ENCODE results near the gene TACC2. TPM values are rescaled to one million over a fixed set of nuclear protein-coding genes. Genes with fewer than 3 reads are reported as not detected.

The TACC2 gene
- total RNA-seq, 2 experiments from 2014 or later: not detected

DNA sequence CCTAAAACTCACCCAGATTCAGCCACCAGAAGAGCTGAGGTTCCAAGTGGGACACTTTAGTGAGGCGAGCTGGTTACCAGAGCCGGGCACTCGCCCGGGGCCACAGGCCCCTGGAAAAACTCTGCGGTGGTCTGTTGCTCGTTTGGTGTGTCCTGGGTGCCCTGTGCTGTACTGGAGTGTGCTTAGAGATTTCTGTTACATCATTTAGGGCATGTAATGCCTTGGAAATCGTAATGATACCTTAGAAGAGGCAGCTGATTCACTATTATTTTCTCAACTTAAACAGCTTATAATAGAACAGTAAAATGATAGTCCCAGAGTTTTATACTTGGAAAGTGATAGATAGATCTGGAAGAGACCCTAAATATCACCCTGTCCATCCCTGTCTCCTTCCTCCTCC, 233.7 kb downstream of the TACC2 start:
- Mint-ChIP-seq H3K27ac (no peak overlapping the region), H3K27me3 (peaks cover 21% of the 10 kb centered on the region), H3K36me3 (no peaks in the 10 kb centered on the region), H3K9me3 (ENCODE audit: low read depth) (no peaks in the 10 kb centered on the region), H3K4me3 (no peak overlapping the region), H3K4me1 (no peaks in the 10 kb centered on the region)
- DNase-seq (no peak), ATAC-seq (no peak)
- CTCF ChIA-PET: no interaction called here

DNA sequence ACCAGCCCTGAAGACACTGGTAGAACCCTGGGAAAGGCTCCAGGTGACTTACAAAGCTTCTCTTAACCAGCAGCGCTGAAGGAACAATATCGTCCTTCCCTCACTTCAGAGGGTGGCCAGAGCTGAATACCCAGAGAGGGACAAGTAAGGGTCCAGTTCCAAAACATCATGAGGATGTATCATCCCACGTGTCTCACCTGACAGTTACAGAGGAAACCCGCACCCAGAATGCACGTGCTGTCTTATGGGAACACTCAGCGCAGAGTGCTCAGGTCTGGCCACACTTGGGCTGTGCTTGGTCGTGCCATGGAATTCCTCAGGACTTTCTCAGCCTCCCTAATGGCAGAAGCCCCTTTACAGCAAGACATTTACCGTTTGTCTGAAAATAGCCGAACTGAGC, 235.2 kb downstream of the TACC2 start:
- CTCF ChIA-PET: no interaction called here
- no peak overlapping the region for H3K4me3 Mint-ChIP-seq
- ATAC-seq: no peak

DNA sequence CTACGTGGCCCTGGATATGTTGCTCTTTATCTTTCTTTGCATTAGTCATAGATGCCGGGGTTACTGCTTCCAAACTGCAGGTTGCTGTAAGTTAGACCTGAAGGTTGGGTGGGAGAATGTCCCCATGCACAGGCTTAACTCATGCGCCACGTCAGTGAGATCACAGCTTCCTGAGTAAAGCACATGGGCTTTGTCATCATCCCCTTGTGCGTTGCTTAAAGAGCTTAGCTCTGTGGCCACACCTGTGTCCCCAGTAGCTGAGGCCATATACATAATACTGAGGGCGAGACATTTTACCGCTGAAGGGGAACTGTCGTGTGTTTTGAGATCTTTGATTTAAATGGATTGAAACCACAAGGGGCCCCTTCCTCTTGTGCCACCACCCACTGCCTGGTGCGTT, 236.4 kb downstream of the TACC2 start:
- Mint-ChIP-seq H3K27me3 (peaks cover 21% of the 10 kb centered on the region), H3K36me3 (no peaks in the 10 kb centered on the region), H3K9me3 (ENCODE audit: low read depth) (no peaks in the 10 kb centered on the region), H3K4me1 (no peaks in the 10 kb centered on the region), H3K4me3 (no peak overlapping the region), H3K27ac (no peak overlapping the region)
- DNase-seq (no peak), ATAC-seq (no peak)
- CTCF ChIA-PET: no interaction called here

More for the DNA sequence above, 235.2 kb downstream of the TACC2 start:
- Mint-ChIP-seq H3K9me3 (ENCODE audit: low read depth) (no peaks in the 10 kb centered on the region), H3K27me3 (peaks cover 21% of the 10 kb centered on the region), H3K36me3 (no peaks in the 10 kb centered on the region), H3K27ac (no peak overlapping the region), H3K4me1 (no peaks in the 10 kb centered on the region)
- DNase-seq: no peak

DNA sequence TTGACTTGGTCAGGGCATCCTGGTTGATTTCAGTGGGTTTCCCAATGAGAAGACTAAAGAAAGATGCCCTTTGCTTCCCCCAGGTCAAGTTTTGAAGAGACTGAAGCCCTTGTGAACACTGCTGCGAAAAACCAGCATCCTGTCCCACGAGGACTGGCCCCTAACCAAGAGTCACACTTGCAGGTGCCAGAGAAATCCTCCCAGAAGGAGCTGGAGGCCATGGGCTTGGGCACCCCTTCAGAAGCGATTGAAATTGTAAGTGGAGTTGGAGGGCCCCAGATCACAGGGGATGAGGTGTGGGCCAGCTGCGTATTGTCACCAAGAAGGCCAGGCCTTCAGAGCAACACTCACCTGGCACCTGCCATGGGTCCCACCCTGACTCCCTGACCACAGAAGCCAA, 238.8 kb downstream of the TACC2 start:
- peaks cover 19% of the 10 kb centered on the region for H3K27me3 Mint-ChIP-seq
- CTCF ChIA-PET: no interaction called here
- no peaks in the 10 kb centered on the region for H3K4me1 Mint-ChIP-seq
- no peak for DNase-seq
- no peak overlapping the region for H3K27ac Mint-ChIP-seq
- H3K36me3 Mint-ChIP-seq: no peaks in the 10 kb centered on the region
- H3K4me3 Mint-ChIP-seq: no peak overlapping the region
- ATAC-seq: no peak
- no peaks in the 10 kb centered on the region for H3K9me3 Mint-ChIP-seq (ENCODE audit: low read depth)

DNA sequence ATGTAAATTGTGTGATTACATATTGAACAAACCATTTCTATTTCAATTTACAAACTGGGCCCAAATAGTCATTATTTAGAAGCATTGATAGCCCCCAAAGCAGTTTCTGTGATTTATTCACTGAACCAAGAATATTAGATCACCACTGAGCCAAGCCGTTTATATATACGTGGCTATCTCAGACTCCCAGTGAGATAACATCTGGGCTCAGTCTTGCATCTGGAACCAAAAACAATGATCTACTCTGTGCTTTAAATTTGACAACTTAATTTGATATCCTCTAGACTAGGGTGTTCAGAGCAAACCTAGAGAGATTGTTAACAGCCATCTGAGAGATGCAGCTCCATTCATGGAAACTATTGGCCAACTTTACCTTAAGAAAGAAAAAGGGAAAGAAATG, 240.7 kb downstream of the TACC2 start:
- Mint-ChIP-seq H3K27me3 (peaks cover 16% of the 10 kb centered on the region), H3K27ac (no peak overlapping the region), H3K36me3 (no peaks in the 10 kb centered on the region), H3K4me3 (no peak overlapping the region), H3K9me3 (ENCODE audit: low read depth) (no peaks in the 10 kb centered on the region), H3K4me1 (no peaks in the 10 kb centered on the region)
- DNase-seq (no peak), ATAC-seq (no peak)
- CTCF ChIA-PET: no interaction called here

DNA sequence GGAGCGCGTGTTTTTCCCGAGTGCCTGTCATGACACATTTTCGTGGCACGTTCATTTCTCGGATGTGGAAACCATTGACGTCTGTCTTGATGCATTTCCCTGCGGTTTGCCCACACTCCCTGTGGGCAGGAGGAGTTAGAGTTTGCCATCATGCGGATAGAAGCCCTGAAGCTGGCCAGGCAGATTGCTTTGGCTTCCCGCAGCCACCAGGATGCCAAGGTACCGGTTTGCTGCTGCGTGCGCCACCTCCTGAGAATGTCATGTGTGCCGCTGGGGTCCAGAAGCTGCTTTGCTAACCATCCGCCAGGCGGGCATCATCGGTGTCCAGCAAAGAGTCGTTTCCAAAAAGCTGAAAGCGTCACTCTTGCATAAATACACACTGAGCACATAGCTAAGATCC, 241.3 kb downstream of the TACC2 start:
- DNase-seq (no peak), ATAC-seq (no peak)
- CTCF ChIA-PET: no interaction called here
- Mint-ChIP-seq H3K27me3 (peaks cover 12% of the 10 kb centered on the region), H3K36me3 (no peaks in the 10 kb centered on the region), H3K27ac (no peak overlapping the region), H3K4me1 (no peaks in the 10 kb centered on the region), H3K9me3 (ENCODE audit: low read depth) (no peaks in the 10 kb centered on the region), H3K4me3 (no peak overlapping the region)

DNA sequence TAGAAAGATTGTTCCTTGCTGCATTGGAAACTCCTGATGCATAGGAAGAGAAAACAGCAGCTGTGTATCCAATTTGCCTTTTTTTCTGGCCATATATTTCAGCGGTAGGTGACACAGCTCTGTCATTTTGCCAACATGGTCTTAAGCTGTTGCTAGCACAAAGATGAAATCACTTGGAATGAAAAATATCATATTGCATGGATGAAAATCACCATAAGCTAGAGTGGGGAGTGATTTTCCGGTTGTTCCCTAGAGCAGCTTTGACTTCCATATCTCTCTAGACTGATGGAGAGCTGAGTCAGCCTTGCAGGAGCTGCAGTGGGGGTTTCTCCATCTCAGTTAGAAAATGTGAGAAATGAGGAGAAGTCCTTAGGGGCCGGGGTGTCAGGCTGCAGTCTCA, 243.8 kb downstream of the TACC2 start:
- peaks cover 5% of the 10 kb centered on the region for H3K27me3 Mint-ChIP-seq
- CTCF ChIA-PET: no interaction called here
- DNase-seq (no peak), ATAC-seq (no peak)
- H3K36me3 Mint-ChIP-seq: no peaks in the 10 kb centered on the region
- no peak overlapping the region for H3K27ac Mint-ChIP-seq
- no peak overlapping the region for H3K4me3 Mint-ChIP-seq
- H3K4me1 Mint-ChIP-seq: no peaks in the 10 kb centered on the region
- H3K9me3 Mint-ChIP-seq (ENCODE audit: low read depth): no peaks in the 10 kb centered on the region

DNA sequence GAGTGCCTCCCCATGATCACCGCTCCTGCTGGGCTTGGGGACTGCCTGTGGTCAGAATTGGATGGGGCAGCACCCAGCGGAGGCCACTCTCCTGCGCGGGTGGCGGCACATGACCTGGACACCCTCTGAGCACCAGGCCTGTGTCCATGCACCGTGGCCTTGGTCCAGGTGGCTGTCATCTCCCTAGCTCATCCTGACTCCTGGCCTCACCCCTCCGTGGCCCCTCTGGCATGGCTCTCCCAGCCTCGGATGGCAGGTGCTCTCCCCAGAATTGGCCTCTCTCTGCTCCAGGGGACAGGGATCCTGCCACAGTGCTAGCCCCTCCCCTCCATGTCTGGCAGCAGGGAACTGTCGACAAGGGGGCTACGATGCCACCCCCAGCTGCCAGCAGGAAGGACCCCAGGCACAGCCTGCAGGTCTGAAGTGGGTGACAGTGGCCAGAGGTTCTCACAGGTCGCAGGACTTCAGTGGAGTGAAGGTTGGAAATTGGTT, 244.9 kb downstream of the TACC2 start:
- CTCF ChIA-PET: no interaction called here
- Mint-ChIP-seq H3K4me3 (no peak overlapping the region), H3K36me3 (no peaks in the 10 kb centered on the region), H3K4me1 (no peaks in the 10 kb centered on the region), H3K27me3 (peaks cover 6% of the 10 kb centered on the region), H3K27ac (no peak overlapping the region), H3K9me3 (ENCODE audit: low read depth) (no peaks in the 10 kb centered on the region)
- ATAC-seq (no peak), DNase-seq (no peak)

DNA sequence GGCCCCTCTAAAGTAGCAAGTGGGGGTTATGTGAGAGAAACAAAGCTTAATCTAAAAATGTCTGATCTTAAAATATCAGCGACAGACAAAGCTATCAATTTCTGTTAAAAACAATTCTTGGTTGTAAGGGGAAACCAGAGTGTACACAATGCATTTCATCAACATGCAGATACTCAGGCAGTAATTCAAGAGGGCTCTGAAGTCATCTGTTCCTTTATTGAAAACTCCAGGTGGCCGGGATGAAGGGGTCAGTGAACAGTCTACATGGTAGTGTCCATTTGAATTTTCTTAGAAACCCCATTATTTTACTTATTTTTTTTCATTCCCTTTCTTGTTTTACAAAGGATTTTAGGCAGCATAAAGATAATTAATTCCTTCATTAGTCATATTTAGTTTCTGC, 245.5 kb downstream of the TACC2 start:
- Mint-ChIP-seq H3K27ac (no peak overlapping the region), H3K4me3 (no peak overlapping the region), H3K36me3 (no peaks in the 10 kb centered on the region), H3K4me1 (no peaks in the 10 kb centered on the region), H3K9me3 (ENCODE audit: low read depth) (no peaks in the 10 kb centered on the region), H3K27me3 (peaks cover 6% of the 10 kb centered on the region)
- DNase-seq: no peak
- ATAC-seq: no peak
- CTCF ChIA-PET: no interaction called here

DNA sequence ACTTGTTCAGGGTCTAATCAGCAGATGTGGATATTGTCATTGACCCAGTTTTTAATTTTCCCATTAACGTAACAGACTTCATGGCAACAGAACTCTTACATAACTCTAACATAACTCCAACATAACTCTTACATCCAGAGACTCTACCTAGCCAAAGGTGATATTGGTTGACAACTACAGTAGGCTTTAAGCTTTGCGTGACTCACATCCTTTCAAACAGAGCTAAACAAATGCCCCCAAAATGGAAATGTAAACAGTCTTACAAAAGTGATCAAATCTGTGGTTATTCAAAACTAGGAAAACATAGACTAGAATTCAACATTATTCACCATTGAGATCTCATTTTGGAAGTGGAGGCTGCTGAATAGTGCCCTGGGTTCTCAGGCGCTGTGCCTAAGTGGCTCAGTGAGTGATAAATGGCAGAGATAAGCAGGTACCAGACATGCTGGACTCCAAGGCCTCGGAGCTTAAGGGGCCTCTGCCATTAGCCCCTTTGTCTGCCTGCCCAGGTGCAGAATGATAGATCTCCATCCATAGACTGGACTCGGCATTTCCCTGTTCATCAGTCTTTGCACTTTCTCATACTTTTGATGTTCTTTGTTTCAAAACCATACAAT, 247.8 kb downstream of the TACC2 start:
- no peaks in the 10 kb centered on the region for H3K9me3 Mint-ChIP-seq (ENCODE audit: low read depth)
- DNase-seq: no peak
- H3K36me3 Mint-ChIP-seq: no peaks in the 10 kb centered on the region
- peaks cover 6% of the 10 kb centered on the region for H3K27me3 Mint-ChIP-seq
- H3K27ac Mint-ChIP-seq: no peak overlapping the region
- no peaks in the 10 kb centered on the region for H3K4me1 Mint-ChIP-seq
- CTCF ChIA-PET: no interaction called here
- H3K4me3 Mint-ChIP-seq: no peak overlapping the region
- ATAC-seq: no peak

DNA sequence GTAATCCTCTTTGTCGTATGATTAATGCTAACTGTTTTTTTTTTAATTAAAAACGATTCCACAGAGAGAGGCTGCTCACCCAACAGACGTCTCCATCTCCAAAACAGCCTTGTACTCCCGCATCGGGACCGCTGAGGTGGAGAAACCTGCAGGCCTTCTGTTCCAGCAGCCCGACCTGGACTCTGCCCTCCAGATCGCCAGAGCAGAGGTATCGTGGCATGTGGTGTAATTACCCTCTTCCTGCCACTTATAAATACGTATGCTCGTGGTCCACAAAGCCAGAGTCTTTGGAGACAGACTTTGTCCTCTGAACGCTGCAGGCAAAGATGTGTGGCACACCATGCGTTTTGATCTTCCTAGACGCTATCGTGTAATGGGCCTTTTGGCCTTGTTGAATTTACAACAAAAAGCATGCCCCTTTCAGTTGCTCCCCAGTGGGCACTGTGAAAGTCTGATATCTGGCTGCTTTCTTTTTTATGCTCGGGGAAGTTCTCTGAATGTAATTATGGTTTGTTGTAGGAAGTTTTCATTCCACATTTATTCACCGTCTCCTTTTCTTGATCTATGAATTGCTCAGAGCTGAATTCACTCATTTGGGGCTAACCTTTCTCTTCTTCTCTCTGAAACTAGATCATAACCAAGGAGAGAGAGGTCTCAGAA, 248.5 kb downstream of the TACC2 start:
- Mint-ChIP-seq H3K36me3 (no peaks in the 10 kb centered on the region), H3K4me1 (no peaks in the 10 kb centered on the region), H3K27me3 (peaks cover 6% of the 10 kb centered on the region), H3K9me3 (ENCODE audit: low read depth) (no peaks in the 10 kb centered on the region), H3K4me3 (no peak overlapping the region), H3K27ac (no peak overlapping the region)
- ATAC-seq: no peak
- CTCF ChIA-PET: no interaction called here
- no peak for DNase-seq

DNA sequence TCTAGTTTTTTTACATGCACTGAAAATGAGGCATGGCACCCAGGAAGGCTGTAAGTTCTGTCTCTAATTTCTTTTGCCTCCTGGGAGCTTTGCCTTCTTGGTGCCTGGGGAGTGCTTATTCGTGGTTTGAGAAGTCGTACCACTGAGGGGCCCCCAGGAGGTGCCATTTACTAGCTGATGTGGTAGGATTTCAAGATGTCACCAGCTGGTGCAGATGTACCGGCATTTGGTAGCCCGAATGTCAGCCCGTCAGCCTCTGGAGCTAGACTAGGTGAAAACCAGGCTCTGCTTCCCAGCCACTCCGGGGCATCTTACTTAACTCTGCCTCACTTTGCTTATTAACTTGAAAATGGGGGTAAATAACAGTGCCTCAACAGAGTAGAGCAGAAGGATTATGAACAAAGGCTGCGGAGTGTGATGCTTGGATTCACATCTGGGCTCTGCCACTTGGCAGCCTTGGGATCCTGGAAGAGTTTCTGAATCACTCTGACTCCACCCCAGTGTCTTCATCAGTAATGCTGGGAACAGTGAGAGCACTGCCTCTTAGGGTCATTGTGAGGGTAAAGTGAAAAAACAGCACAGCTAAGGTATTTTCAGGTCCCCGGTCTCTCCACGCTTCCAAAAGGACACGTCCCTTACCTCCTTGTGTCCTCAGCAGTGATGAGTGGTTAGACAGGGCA, 250.8 kb downstream of the TACC2 start:
- H3K4me1 Mint-ChIP-seq: no peaks in the 10 kb centered on the region
- ATAC-seq: no peak
- peaks cover 6% of the 10 kb centered on the region for H3K27me3 Mint-ChIP-seq
- H3K27ac Mint-ChIP-seq: no peak overlapping the region
- H3K36me3 Mint-ChIP-seq: no peaks in the 10 kb centered on the region
- H3K9me3 Mint-ChIP-seq (ENCODE audit: low read depth): no peaks in the 10 kb centered on the region
- DNase-seq: no peak
- CTCF ChIA-PET: no interaction called here
- no peak overlapping the region for H3K4me3 Mint-ChIP-seq

DNA sequence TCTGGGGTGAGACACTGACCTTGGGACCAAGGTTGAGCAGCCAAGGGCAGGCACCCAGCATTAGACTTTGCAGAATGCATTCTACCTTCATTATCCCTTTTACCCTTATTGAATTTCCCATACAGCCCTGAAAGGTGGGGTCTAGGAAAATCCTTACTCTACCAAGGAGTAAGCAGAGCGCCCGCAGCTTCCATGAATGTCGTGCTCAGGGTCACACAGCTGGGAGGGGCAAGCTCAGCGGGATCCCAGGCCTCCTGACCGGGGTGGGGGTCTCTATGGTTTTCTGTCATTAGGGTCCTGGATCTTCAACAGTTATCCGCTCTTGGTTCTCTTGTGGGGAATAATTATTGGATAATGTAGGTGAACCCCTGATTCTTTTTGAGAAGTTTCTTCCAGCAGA, 251.4 kb downstream of the TACC2 start:
- Mint-ChIP-seq H3K4me1 (no peaks in the 10 kb centered on the region), H3K27me3 (peaks cover 6% of the 10 kb centered on the region), H3K36me3 (no peaks in the 10 kb centered on the region), H3K9me3 (ENCODE audit: low read depth) (no peaks in the 10 kb centered on the region), H3K27ac (no peak overlapping the region), H3K4me3 (no peak overlapping the region)
- DNase-seq (no peak), ATAC-seq (no peak)
- CTCF ChIA-PET: no interaction called here

DNA sequence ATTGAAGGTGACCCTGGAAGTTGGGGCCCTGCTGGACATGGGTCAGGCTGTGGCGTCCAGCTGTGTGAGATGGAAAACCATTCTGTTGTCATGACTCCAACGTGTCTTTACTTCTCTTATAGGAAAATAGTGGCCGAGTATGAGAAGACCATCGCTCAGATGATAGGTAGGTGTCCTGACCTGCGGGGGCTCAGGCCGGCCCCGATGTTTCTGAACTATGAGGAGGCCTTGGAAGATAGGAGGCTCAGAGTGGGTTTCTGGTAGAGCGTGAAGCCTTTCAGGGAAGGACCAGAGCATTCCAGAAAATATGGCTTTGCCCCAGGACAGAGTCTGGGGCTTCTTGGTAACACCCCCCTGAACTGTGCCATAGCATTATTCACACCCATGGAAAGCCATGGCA, 252.9 kb downstream of the TACC2 start:
- Mint-ChIP-seq H3K27me3 (peaks cover 6% of the 10 kb centered on the region), H3K9me3 (ENCODE audit: low read depth) (no peaks in the 10 kb centered on the region), H3K27ac (no peak overlapping the region), H3K4me1 (no peaks in the 10 kb centered on the region), H3K4me3 (no peak overlapping the region), H3K36me3 (no peaks in the 10 kb centered on the region)
- ATAC-seq (no peak), DNase-seq (no peak)
- CTCF ChIA-PET: no interaction called here
